ENCODE measurements around the gene PAXX.

The PAXX gene

GRCh38 chr9:137007108-137007815, 15.0 kb downstream of the PAXX start:
- TF ChIP-seq Cebpa-rat (IDR thresholded peaks at IDR 0.05), result no peak
- peaks cover 6 to 16% (median 12%) of the 10 kb centered on the region in 11 experiments; a peak in 19 of 22 replicates for H3K9me3 ChIP-seq (replicated peaks in 1 of 11)
- peaks cover 4 to 42% (median 28%) of the 10 kb centered on the region in 10 experiments; a peak in 19 of 20 replicates for H3K4me1 ChIP-seq
- H4K20me1 ChIP-seq, result peaks cover 0 to 12% (median 0%) of the 10 kb centered on the region in 11 experiments; a peak in 1 of 22 replicates
- H3K4me2 ChIP-seq, result peak overlapping the region in 9 of 11 experiments; percentile 48 to 77 (median 60); a peak in 16 of 22 replicates
- H3K27me3 ChIP-seq, result no peaks in the 10 kb centered on the region
- peaks cover 0 to 30% (median 18%) of the 10 kb centered on the region in 11 experiments; a peak in 16 of 22 replicates for H3K36me3 ChIP-seq
- H3K4me3 ChIP-seq, result no peak overlapping the region
- H3K27ac ChIP-seq, result 0 out of 22 replicates have a peak overlapping the region, but pooled peaks of 2 of the 11 experiments have one; percentile 18 to 23
- H3K9ac ChIP-seq, result peak overlapping the region in 2 of 11 experiments; percentile 9 to 15; a peak in 2 of 22 replicates

GRCh38 chr9:137007816-137008270, 15.6 kb downstream of the PAXX start:
- H3K27ac ChIP-seq, result 0 out of 22 replicates have a peak overlapping the region, but pooled peaks of 2 of the 11 experiments have one; percentile 18 to 23
- H3K4me3 ChIP-seq, result no peak overlapping the region
- H3K4me1 ChIP-seq, result peaks cover 4 to 36% (median 28%) of the 10 kb centered on the region in 10 experiments; a peak in 19 of 20 replicates
- peaks cover 0 to 16% (median 0%) of the 10 kb centered on the region in 11 experiments; a peak in 1 of 22 replicates for H4K20me1 ChIP-seq
- H3K9me3 ChIP-seq (replicated peaks in 1 of 11), result peaks cover 6 to 16% (median 12%) of the 10 kb centered on the region in 11 experiments; a peak in 19 of 22 replicates
- peak overlapping the region in 8 of 11 experiments; percentile 13 to 60 (median 39); a peak in 11 of 22 replicates for H3K4me2 ChIP-seq
- no peaks in the 10 kb centered on the region for H3K27me3 ChIP-seq
- no peak for TF ChIP-seq Cebpa-rat (IDR thresholded peaks at IDR 0.05)
- peaks cover 0 to 35% (median 23%) of the 10 kb centered on the region in 11 experiments; a peak in 17 of 22 replicates for H3K36me3 ChIP-seq
- peak overlapping the region in 3 of 11 experiments; percentile 4 to 9 (median 7); a peak in 2 of 22 replicates for H3K9ac ChIP-seq

- no peaks in the 10 kb centered on the region for H3K27me3 ChIP-seq
Observed at GRCh38 chr9:137008312-137008711, 16.1 kb downstream of the PAXX start.

GRCh38 chr9:137009217-137009616, 17.0 kb downstream of the PAXX start:
- Histone ChIP-seq H3K36me3 (peaks cover 8 to 49% (median 31%) of the 10 kb centered on the region in 11 experiments; a peak in 20 of 22 replicates), H3K27me3 (no peaks in the 10 kb centered on the region), H3K4me3 (no peak overlapping the region), H3K4me1 (peaks cover 4 to 32% (median 28%) of the 10 kb centered on the region in 10 experiments; a peak in 19 of 20 replicates), H4K20me1 (peaks cover 0 to 23% (median 0%) of the 10 kb centered on the region in 11 experiments; a peak in 1 of 22 replicates), H3K9me3 (replicated peaks in 1 of 11) (peaks cover 6 to 16% (median 12%) of the 10 kb centered on the region in 11 experiments; a peak in 19 of 22 replicates), H3K9ac (no peak overlapping the region), H3K27ac (no peak overlapping the region), H3K4me2 (no peak overlapping the region)
- no peak for TF ChIP-seq Cebpa-rat (IDR thresholded peaks at IDR 0.05)

More at GRCh38 chr9:137008312-137008711, 16.1 kb downstream of the PAXX start:
- peak overlapping the region in 1 of 11 experiments; percentile 4; a peak in 1 of 22 replicates for H3K9ac ChIP-seq
- no peak overlapping the region for H3K27ac ChIP-seq
- peaks cover 0 to 16% (median 0%) of the 10 kb centered on the region in 11 experiments; a peak in 1 of 22 replicates for H4K20me1 ChIP-seq
- peaks cover 4 to 32% (median 28%) of the 10 kb centered on the region in 10 experiments; a peak in 19 of 20 replicates for H3K4me1 ChIP-seq
- peaks cover under 1 to 40% (median 23%) of the 10 kb centered on the region in 11 experiments; a peak in 17 of 22 replicates for H3K36me3 ChIP-seq
- no peak overlapping the region for H3K4me3 ChIP-seq
- peaks cover 6 to 16% (median 12%) of the 10 kb centered on the region in 11 experiments; a peak in 19 of 22 replicates for H3K9me3 ChIP-seq (replicated peaks in 1 of 11)
- H3K4me2 ChIP-seq, result 0 out of 22 replicates have a peak overlapping the region, but pooled peaks of 3 of the 11 experiments have one; percentile 32 to 48 (median 46)
- TF ChIP-seq Cebpa-rat (IDR thresholded peaks at IDR 0.05), result no peak

GRCh38 chr9:137009938-137010732, 17.9 kb downstream of the PAXX start:
- no peak for TF ChIP-seq Cebpa-rat (IDR thresholded peaks at IDR 0.05)
- Histone ChIP-seq H3K4me1 (peaks cover 4 to 31% (median 28%) of the 10 kb centered on the region in 10 experiments; a peak in 19 of 20 replicates), H4K20me1 (peaks cover 0 to 32% (median 0%) of the 10 kb centered on the region in 11 experiments; a peak in 1 of 22 replicates), H3K4me2 (no peak overlapping the region), H3K4me3 (no peak overlapping the region), H3K27me3 (no peaks in the 10 kb centered on the region), H3K9ac (no peak overlapping the region), H3K36me3 (peaks cover 17 to 58% (median 40%) of the 10 kb centered on the region in 11 experiments; a peak in 20 of 22 replicates), H3K9me3 (replicated peaks in 1 of 11) (peaks cover 3 to 8% (median 6%) of the 10 kb centered on the region in 11 experiments; a peak in 17 of 22 replicates), H3K27ac (no peak overlapping the region)

- Histone ChIP-seq H3K4me1 (peaks cover 4 to 23% (median 19%) of the 10 kb centered on the region in 10 experiments; a peak in 19 of 20 replicates), H3K4me3 (no peak overlapping the region), H3K27ac (no peak overlapping the region), H3K9me3 (replicated peaks in 1 of 11) (no peaks in the 10 kb centered on the region), H4K20me1 (peaks cover 0 to 38% (median 0%) of the 10 kb centered on the region in 11 experiments; a peak in 1 of 22 replicates), H3K9ac (no peak overlapping the region), H3K36me3 (peaks cover 25 to 68% (median 49%) of the 10 kb centered on the region in 11 experiments; a peak in 21 of 22 replicates), H3K4me2 (no peak overlapping the region), H3K27me3 (no peaks in the 10 kb centered on the region)
- TF ChIP-seq Cebpa-rat (IDR thresholded peaks at IDR 0.05), result no peak
Observed at GRCh38 chr9:137011156-137011555, 18.9 kb downstream of the PAXX start.

GRCh38 chr9:137011907-137012675, 19.9 kb downstream of the PAXX start:
- Histone ChIP-seq H3K36me3 (peaks cover 34 to 77% (median 58%) of the 10 kb centered on the region in 11 experiments; a peak in 21 of 22 replicates), H3K27ac (no peak overlapping the region), H3K4me3 (no peak overlapping the region), H3K9ac (no peak overlapping the region), H4K20me1 (peaks cover 0 to 45% (median 0%) of the 10 kb centered on the region in 11 experiments; a peak in 1 of 22 replicates), H3K9me3 (replicated peaks in 1 of 11) (no peaks in the 10 kb centered on the region), H3K4me2 (no peak overlapping the region), H3K27me3 (no peaks in the 10 kb centered on the region), H3K4me1 (peaks cover 0 to 13% (median 10%) of the 10 kb centered on the region in 10 experiments; a peak in 13 of 20 replicates)
- no peak for TF ChIP-seq Cebpa-rat (IDR thresholded peaks at IDR 0.05)

All from BLaER1 treated with 17β-estradiol and CSF1 and Interleukin-3, amounts not matched to agents 10 nM and 100 nM (cell line).